K562 (cell line): ENCODE measurements around the gene TANC1. TPM values are rescaled to one million over a fixed set of nuclear protein-coding genes. Genes with fewer than 3 reads are reported as not detected.
A peak's percentile ranks its signal among the peaks of the same experiment; 100 is the strongest.

Experiments used
- ARID3B ChIP-seq: fragments of 250-450 bp; sonication (Bioruptor Pico); IDR thresholded peaks from 2 replicates; pipeline ENCODE4 v1.4.0; 2020; ENCODE audit warnings: borderline replicate concordance
- ATF3 ChIP-seq, 2 experiments: fragments of 450-650 bp in 1 of 2; sonication (generic) in 1 of 2; formaldehyde crosslinking in 1 of 2; IDR thresholded peaks in 1 of 2; conservative IDR thresholded peaks in 1 of 2; 2 replicates each; pipeline versions ENCODE4 v1.6.1 to v1.8.1; 2016 to 2023; ENCODE audit warnings: mild to moderate bottlenecking in 2 of 2, moderate library complexity in 2 of 2, inconsistent platforms in 1 of 2, missing genetic modification reagents in 1 of 2
- CHD4 ChIP-seq: fragments of 200-600 bp; sonication (generic); IDR thresholded peaks from 3 replicates; pipeline ENCODE4 v1.6.1; 2012; ENCODE audit warnings: low read depth, mild to moderate bottlenecking, mixed read lengths, low read length, inconsistent platforms; ENCODE audit not compliant: insufficient read depth, insufficient replicate concordance, poor library complexity, severe bottlenecking
- E2F1 ChIP-seq: sonication (generic); formaldehyde crosslinking; IDR thresholded peaks from 2 replicates; pipeline ENCODE4 v1.8.1; 2023; ENCODE audit warnings: mild to moderate bottlenecking, missing genetic modification reagents, moderate library complexity
- ELK1 ChIP-seq: sonication (generic); formaldehyde crosslinking; IDR thresholded peaks from 2 replicates; pipeline ENCODE4 v1.8.1; 2022; ENCODE audit warnings: missing genetic modification reagents
- MLX ChIP-seq, 2 experiments: fragments of 450-650 bp in 1 of 2; sonication (generic) in 1 of 2; formaldehyde crosslinking; conservative IDR thresholded peaks; 2 replicates each; pipeline versions ENCODE4 v1.4.0 to v1.8.1; 2020 to 2022; ENCODE audit warnings: mild to moderate bottlenecking in 1 of 2, missing genetic modification reagents in 1 of 2
- MXI1 ChIP-seq: IDR thresholded peaks from 2 replicates; pipeline ENCODE4 v1.6.1; 2011; ENCODE audit warnings: low read depth, mild to moderate bottlenecking, improper control_type of control experiment, low read length
- NR0B1 ChIP-seq: fragments of 450-650 bp; IDR thresholded peaks from one replicate; pipeline ENCODE4 v1.6.1; 2018; ENCODE audit warnings: mild to moderate bottlenecking, moderate library complexity; ENCODE audit not compliant: partially characterized antibody
- PYGO2 ChIP-seq: fragments of 450-650 bp; IDR thresholded peaks from 2 replicates; pipeline ENCODE4 v1.6.1; 2016; ENCODE audit warnings: mild to moderate bottlenecking, missing genetic modification characterization, moderate library complexity, missing compliant biosample characterization
- RBM39 ChIP-seq: fragments of 200-400 bp; formaldehyde crosslinking; optimal IDR thresholded peaks from 2 replicates; pipeline ENCODE3; 2018; ENCODE audit warnings: low read depth, low read length
- SREBF1 ChIP-seq: fragments of 150-350 bp; IDR thresholded peaks from 2 replicates; pipeline ENCODE4 v1.6.1; 2014; ENCODE audit warnings: antibody characterized with exemption, low read depth, low read length, borderline replicate concordance
- USF2 ChIP-seq: sonication (generic); formaldehyde crosslinking; IDR thresholded peaks from 2 replicates; pipeline ENCODE4 v1.5.0; 2020; ENCODE audit warnings: missing genetic modification reagents
- ZBTB33 ChIP-seq: sonication (generic); formaldehyde crosslinking; IDR thresholded peaks from 2 replicates; pipeline ENCODE4 v1.8.1; 2023; ENCODE audit warnings: mild to moderate bottlenecking, missing genetic modification reagents
- ZFP36 ChIP-seq: fragments of 150-350 bp; IDR thresholded peaks from 2 replicates; pipeline ENCODE4 v1.6.1; 2018; ENCODE audit warnings: low read length, low read depth; ENCODE audit not compliant: partially characterized antibody
- ZNF146 ChIP-seq: IDR thresholded peaks from one replicate; pipeline ENCODE4 v1.6.1; 2018; ENCODE audit warnings: missing compliant biosample characterization; ENCODE audit not compliant: unreplicated experiment
- polyA plus RNA-seq, 8 experiments: library from polyadenylated mRNA; depleted of rRNA in 4 of 8; stranded (reverse) in 5 of 8; unstranded in 3 of 8; fragments of >200 nt; fragmentation: Nextera tagmentation in 2 of 8; fragmentation: Illumina TruSeq in 1 of 8; extraction: Ambion mirVana in 2 of 8; extraction: Trizol in 1 of 8; gene quantifications; 2 replicates each; pipeline versions ENCODE4 v1.2.1 to v1.2.3, GENCODE V29; 2011 to 2014; ENCODE audit warnings: inconsistent platforms in 1 of 8, missing spikeins in 1 of 8
- total RNA-seq, 7 experiments: library from RNA; depleted of rRNA in 6 of 7; stranded (reverse); fragments of >200 nt in 6 of 7; fragmentation: Illumina TruSeq in 2 of 7; extraction: Trizol in 2 of 7; gene quantifications; 2 replicates each; pipeline versions ENCODE4 v1.2.1 to v1.2.3, GENCODE V29; 2011 to 2021; ENCODE audit warnings: low replicate concordance in 1 of 7

Gene TANC1
- total and polyA plus RNA-seq, 9 of the 15 experiments (the other 6 are each of a cell fraction or from before 2014, with no cell fraction given), result under 0.01 to 0.20 (median 0.07) TPM; not detected in 1

- TF ChIP-seq ATF3 (IDR thresholded peaks at IDR 0.05), result no peak
- TF ChIP-seq ATF3 (CRISPR knock-in tag; conservative IDR thresholded peaks at IDR 0.05), result no peak
- no peak for TF ChIP-seq MLX (CRISPR knock-in tag; conservative IDR thresholded peaks at IDR 0.05)
- TF ChIP-seq E2F1, result no peak
- TF ChIP-seq SREBF1, result no peak
- no peak for TF ChIP-seq USF2 (CRISPR knock-in tag)
- TF ChIP-seq MXI1, result no peak
- TF ChIP-seq ZBTB33 (CRISPR knock-in tag), result no peak
- TF ChIP-seq PYGO2 (tag), result peak; percentile 32; the same call in 1 of the 2 replicates
- no peak for TF ChIP-seq ELK1 (CRISPR knock-in tag)
- no peak for TF ChIP-seq ZFP36
- no peak for TF ChIP-seq CHD4
- no peak for TF ChIP-seq RBM39
- no peak for TF ChIP-seq ZNF146 (CRISPR knock-in tag)
- TF ChIP-seq NR0B1, result no peak
- TF ChIP-seq ARID3B (CRISPR knock-in tag), result no peak
These were observed 183.8 kb downstream of the TANC1 start (continued) for GRCh38 chr2:159152128-159152778.
